Midbrain (tissue), 1 donor: Measurements from ENCODE around the gene CCDC51.
A peak's percentile ranks its signal among the peaks of the same experiment; 100 is the strongest.
"Not testable (repeated sequence)": the region's sequence is repeated elsewhere in the genome, so short reads cannot be mapped to it uniquely, and the experiment has no call there.

Source experiments
- DNase-seq: peaks from one replicate; lab custom pipeline; 2025; lab: John Stamatoyannopoulos, UW

CCDC51 gene

GRCh38 chr3:48465531-48466378 lies 25.8 kb upstream of the CCDC51 start:
- peak; percentile 97 for DNase-seq

GRCh38 chr3:48465237-48465530 lies 25.3 kb upstream of the CCDC51 start:
- DNase-seq = no peak

- no peak for DNase-seq
Observed at GRCh38 chr3:48464713-48465221, 24.8 kb upstream of the CCDC51 start.

- no peak for DNase-seq
Observed at GRCh38 chr3:48463703-48464102, 23.8 kb upstream of the CCDC51 start.

- DNase-seq = not testable (repeated sequence)
Observed at GRCh38 chr3:48461767-48462166, 21.8 kb upstream of the CCDC51 start.

- no peak for DNase-seq
Observed at GRCh38 chr3:48460517-48460902, 20.6 kb upstream of the CCDC51 start.

- no peak for DNase-seq
Observed at GRCh38 chr3:48459773-48460516, 20.0 kb upstream of the CCDC51 start.

GRCh38 chr3:48459331-48459730 lies 19.4 kb upstream of the CCDC51 start:
- DNase-seq = no peak

GRCh38 chr3:48456456-48456855 lies 16.5 kb upstream of the CCDC51 start:
- no peak for DNase-seq

- DNase-seq = no peak
Observed at GRCh38 chr3:48451270-48451669, 11.4 kb upstream of the CCDC51 start.

- peak; percentile 93 for DNase-seq
Observed at GRCh38 chr3:48446425-48447193, 6.7 kb upstream of the CCDC51 start, which contains the start of gene ATRIP. TSS of gene ATRIP (plus strand) at chr3:48446737. CDS start at chr3:48446846, 109 bp downstream.

- no peak for DNase-seq
Observed at GRCh38 chr3:48446043-48446424, 6.1 kb upstream of the CCDC51 start.

GRCh38 chr3:48445277-48445882 lies 5.5 kb upstream of the CCDC51 start:
- no peak for DNase-seq

GRCh38 chr3:48441940-48442339 lies 2.0 kb upstream of the CCDC51 start:
- DNase-seq = no peak

- no peak for DNase-seq
Observed at GRCh38 chr3:48440590-48440958, 655 bp upstream of the CCDC51 start.

GRCh38 chr3:48437812-48438211 lies 2.1 kb downstream of the CCDC51 start:
- DNase-seq = no peak

GRCh38 chr3:48436855-48437254 lies 3.1 kb downstream of the CCDC51 start:
- no peak for DNase-seq

- no peak for DNase-seq
Observed at GRCh38 chr3:48436477-48436787, 3.5 kb downstream of the CCDC51 start.

GRCh38 chr3:48435774-48436476 lies 4.0 kb downstream of the CCDC51 start:
- DNase-seq = peak; percentile 92

- DNase-seq = no peak
Observed at GRCh38 chr3:48435223-48435595, 4.7 kb downstream of the CCDC51 start.

GRCh38 chr3:48434591-48435222 lies 5.2 kb downstream of the CCDC51 start:
- DNase-seq = no peak
